ENCODE measurements around the gene BLOC1S1.

Gene BLOC1S1

GRCh38 chr12:55720071-55720564 is 4.3 kb downstream of the BLOC1S1 start, which contains the start of gene RDH5:
Gene RDH5 (plus strand): TSS chr12:55720393. CDS start chr12:55721185, 792 bp downstream.
- no peak within 1 kb of the TSS for H3K4ac ChIP-seq (ENCODE audit: low read depth in 1 of 2, low read length in 2 of 2)
- H2AFZ ChIP-seq (ENCODE audit: low read depth, low read length): no peak within 1 kb of the TSS
- no peak for DNase-seq
- H3K9me3 ChIP-seq (ENCODE audit: control insufficient read depth, low read length): no peaks in the 10 kb centered on the region
- H3K9ac ChIP-seq (ENCODE audit: low read length): peak within 1 kb of the TSS; percentile 92
- H2BK5ac ChIP-seq (ENCODE audit: low read depth, low read length, poor library complexity, severe bottlenecking): no peak within 1 kb of the TSS
- no peak within 1 kb of the TSS for H3K18ac ChIP-seq (ENCODE audit: low read depth in 1 of 2, low read length in 2 of 2)
- H2BK12ac ChIP-seq (ENCODE audit: low read length in 2 of 2): no peak within 1 kb of the TSS
- H3K27ac ChIP-seq (ENCODE audit: low read length, poor library complexity, severe bottlenecking): peak within 1 kb of the TSS; percentile 58
- H4K91ac ChIP-seq (ENCODE audit: low read length): no peak within 1 kb of the TSS
- peaks cover 25 to 31% of the 10 kb centered on the region in 2 experiments for H3K36me3 ChIP-seq (ENCODE audit: control insufficient read depth in 1 of 2, insufficient read depth in 2 of 2, low read depth in 1 of 2, low read length in 2 of 2)
- H2AK5ac ChIP-seq (ENCODE audit: low read length, severe bottlenecking): peak within 1 kb of the TSS; percentile 59
- peak within 1 kb of the TSS in 1 of 2 experiments; percentile 78 for H3K4me3 ChIP-seq (ENCODE audit: insufficient read depth in 1 of 2, low read depth in 1 of 2, low read length in 2 of 2)
- H3K27me3 ChIP-seq (ENCODE audit: control insufficient read depth in 1 of 2, insufficient read depth in 1 of 2, low read length in 2 of 2): no peaks in the 10 kb centered on the region
- H2BK15ac ChIP-seq (ENCODE audit: low read depth, poor library complexity, severe bottlenecking): peak within 1 kb of the TSS; percentile 41
- H3K4me2 ChIP-seq (ENCODE audit: low read length, poor library complexity, severe bottlenecking): no peak within 1 kb of the TSS
- no peak within 1 kb of the TSS for H3K14ac ChIP-seq (ENCODE audit: low read length in 2 of 2)
- H2BK120ac ChIP-seq (ENCODE audit: low read depth, low read length): no peak within 1 kb of the TSS
- 76% methylated on average over 5 of the region's 6 CpGs for WGBS
- H3K4me1 ChIP-seq (ENCODE audit: control insufficient read depth, insufficient read depth, low read depth, low read length): peaks cover 56% of the 10 kb centered on the region
- H3K23ac ChIP-seq (ENCODE audit: low read length in 2 of 2): peak within 1 kb of the TSS in 1 of 2 experiments; percentile 71
- no peak within 1 kb of the TSS for H4K8ac ChIP-seq (ENCODE audit: low read length)
- H3K79me1 ChIP-seq (replicated peaks; ENCODE audit: low read length, poor library complexity, severe bottlenecking): peaks cover 14% of the 10 kb centered on the region

DNA sequence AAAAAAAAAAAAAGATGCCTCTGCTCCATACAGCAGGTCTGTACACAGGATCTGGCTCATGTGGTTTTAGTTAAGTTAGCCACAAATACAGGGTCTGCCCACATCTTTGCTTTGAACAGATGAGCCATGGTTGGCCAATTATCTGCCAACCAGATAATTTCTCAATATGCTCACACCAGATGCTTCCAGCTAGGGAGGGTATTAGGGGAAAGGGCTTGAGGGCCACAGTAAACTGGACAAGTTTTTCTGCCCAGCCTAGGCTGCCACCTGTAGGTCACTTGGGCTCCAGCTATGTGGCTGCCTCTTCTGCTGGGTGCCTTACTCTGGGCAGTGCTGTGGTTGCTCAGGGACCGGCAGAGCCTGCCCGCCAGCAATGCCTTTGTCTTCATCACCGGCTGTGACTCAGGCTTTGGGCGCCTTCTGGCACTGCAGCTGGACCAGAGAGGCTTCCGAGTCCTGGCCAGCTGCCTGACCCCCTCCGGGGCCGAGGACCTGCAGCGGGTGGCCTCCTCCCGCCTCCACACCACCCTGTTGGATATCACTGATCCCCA is 5.1 kb downstream of the BLOC1S1 start:
- H3K9ac ChIP-seq (ENCODE audit: low read length): peak overlapping the region; percentile 92
- peak overlapping the region; percentile 32 for H2AK5ac ChIP-seq (ENCODE audit: low read length, severe bottlenecking)
- no peak overlapping the region for H3K14ac ChIP-seq (ENCODE audit: low read length in 2 of 2)
- H4K8ac ChIP-seq (ENCODE audit: low read length): no peak overlapping the region
- H3K9me3 ChIP-seq (ENCODE audit: control insufficient read depth, low read length): no peaks in the 10 kb centered on the region
- H2BK12ac ChIP-seq (ENCODE audit: low read length in 2 of 2): no peak overlapping the region
- peaks cover 34 to 40% of the 10 kb centered on the region in 2 experiments for H3K36me3 ChIP-seq (ENCODE audit: control insufficient read depth in 1 of 2, insufficient read depth in 2 of 2, low read depth in 1 of 2, low read length in 2 of 2)
- H3K79me1 ChIP-seq (replicated peaks; ENCODE audit: low read length, poor library complexity, severe bottlenecking): peaks cover 16% of the 10 kb centered on the region
- H2AFZ ChIP-seq (ENCODE audit: low read depth, low read length): no peak overlapping the region
- H3K4ac ChIP-seq (ENCODE audit: low read depth in 1 of 2, low read length in 2 of 2): no peak overlapping the region
- no peak overlapping the region for H3K18ac ChIP-seq (ENCODE audit: low read depth in 1 of 2, low read length in 2 of 2)
- H2BK15ac ChIP-seq (ENCODE audit: low read depth, poor library complexity, severe bottlenecking): no peak overlapping the region
- H3K4me2 ChIP-seq (ENCODE audit: low read length, poor library complexity, severe bottlenecking): no peak overlapping the region
- 65% methylated on average over 9 of the region's 9 CpGs for WGBS
- H3K27me3 ChIP-seq (ENCODE audit: control insufficient read depth in 1 of 2, insufficient read depth in 1 of 2, low read length in 2 of 2): no peaks in the 10 kb centered on the region
- H2BK120ac ChIP-seq (ENCODE audit: low read depth, low read length): no peak overlapping the region
- peak overlapping the region; percentile 58 for H3K27ac ChIP-seq (ENCODE audit: low read length, poor library complexity, severe bottlenecking)
- peak overlapping the region in 1 of 2 experiments; percentile 78 for H3K4me3 ChIP-seq (ENCODE audit: insufficient read depth in 1 of 2, low read depth in 1 of 2, low read length in 2 of 2)
- peak; percentile 75 for DNase-seq
- peaks cover 60% of the 10 kb centered on the region for H3K4me1 ChIP-seq (ENCODE audit: control insufficient read depth, insufficient read depth, low read depth, low read length)
- H2BK5ac ChIP-seq (ENCODE audit: low read depth, low read length, poor library complexity, severe bottlenecking): no peak overlapping the region
- peak overlapping the region in 1 of 2 experiments; percentile 71 for H3K23ac ChIP-seq (ENCODE audit: low read length in 2 of 2)
- H4K91ac ChIP-seq (ENCODE audit: low read length): no peak overlapping the region

DNA sequence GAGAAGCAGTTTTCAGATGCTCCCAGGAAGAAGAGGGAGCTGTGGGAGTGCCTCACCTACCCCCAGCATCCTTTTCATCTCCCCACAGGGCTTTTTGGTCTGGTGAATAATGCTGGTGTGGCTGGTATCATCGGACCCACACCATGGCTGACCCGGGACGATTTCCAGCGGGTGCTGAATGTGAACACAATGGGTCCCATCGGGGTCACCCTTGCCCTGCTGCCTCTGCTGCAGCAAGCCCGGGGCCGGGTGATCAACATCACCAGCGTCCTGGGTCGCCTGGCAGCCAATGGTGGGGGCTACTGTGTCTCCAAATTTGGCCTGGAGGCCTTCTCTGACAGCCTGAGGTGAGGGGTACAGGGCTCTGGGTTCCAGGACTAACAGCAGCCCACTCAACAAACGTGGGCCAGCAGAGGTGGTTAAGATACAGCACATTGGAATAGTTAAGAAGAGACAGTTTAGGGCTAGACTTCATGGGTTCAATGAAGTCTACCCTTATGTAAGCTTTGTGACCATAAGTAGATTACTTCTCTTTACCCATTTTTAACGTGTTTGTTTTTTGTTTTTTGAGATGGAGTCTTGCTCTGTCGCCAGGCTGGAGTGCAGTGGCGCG is 5.9 kb downstream of the BLOC1S1 start:
- no peak overlapping the region for H3K4ac ChIP-seq (ENCODE audit: low read depth in 1 of 2, low read length in 2 of 2)
- peaks cover 41 to 46% of the 10 kb centered on the region in 2 experiments for H3K36me3 ChIP-seq (ENCODE audit: control insufficient read depth in 1 of 2, insufficient read depth in 2 of 2, low read depth in 1 of 2, low read length in 2 of 2)
- no peak overlapping the region for H2BK120ac ChIP-seq (ENCODE audit: low read depth, low read length)
- no peak overlapping the region for H3K4me2 ChIP-seq (ENCODE audit: low read length, poor library complexity, severe bottlenecking)
- no peak overlapping the region for H4K8ac ChIP-seq (ENCODE audit: low read length)
- 89% methylated on average over 14 of the region's 14 CpGs for WGBS
- DNase-seq: no peak
- no peak overlapping the region for H2AFZ ChIP-seq (ENCODE audit: low read depth, low read length)
- peaks cover 17% of the 10 kb centered on the region for H3K79me1 ChIP-seq (replicated peaks; ENCODE audit: low read length, poor library complexity, severe bottlenecking)
- peak overlapping the region; percentile 92 for H3K9ac ChIP-seq (ENCODE audit: low read length)
- H3K18ac ChIP-seq (ENCODE audit: low read depth in 1 of 2, low read length in 2 of 2): no peak overlapping the region
- H3K23ac ChIP-seq (ENCODE audit: low read length in 2 of 2): no peak overlapping the region
- H3K4me1 ChIP-seq (ENCODE audit: control insufficient read depth, insufficient read depth, low read depth, low read length): peaks cover 62% of the 10 kb centered on the region
- no peak overlapping the region for H2BK12ac ChIP-seq (ENCODE audit: low read length in 2 of 2)
- no peak overlapping the region for H2BK5ac ChIP-seq (ENCODE audit: low read depth, low read length, poor library complexity, severe bottlenecking)
- no peaks in the 10 kb centered on the region for H3K27me3 ChIP-seq (ENCODE audit: control insufficient read depth in 1 of 2, insufficient read depth in 1 of 2, low read length in 2 of 2)
- no peak overlapping the region for H3K14ac ChIP-seq (ENCODE audit: low read length in 2 of 2)
- H2BK15ac ChIP-seq (ENCODE audit: low read depth, poor library complexity, severe bottlenecking): no peak overlapping the region
- peak overlapping the region; percentile 32 for H2AK5ac ChIP-seq (ENCODE audit: low read length, severe bottlenecking)
- peak overlapping the region; percentile 58 for H3K27ac ChIP-seq (ENCODE audit: low read length, poor library complexity, severe bottlenecking)
- no peak overlapping the region for H4K91ac ChIP-seq (ENCODE audit: low read length)
- peak overlapping the region in 1 of 2 experiments; percentile 78 for H3K4me3 ChIP-seq (ENCODE audit: insufficient read depth in 1 of 2, low read depth in 1 of 2, low read length in 2 of 2)
- no peaks in the 10 kb centered on the region for H3K9me3 ChIP-seq (ENCODE audit: control insufficient read depth, low read length)

DNA sequence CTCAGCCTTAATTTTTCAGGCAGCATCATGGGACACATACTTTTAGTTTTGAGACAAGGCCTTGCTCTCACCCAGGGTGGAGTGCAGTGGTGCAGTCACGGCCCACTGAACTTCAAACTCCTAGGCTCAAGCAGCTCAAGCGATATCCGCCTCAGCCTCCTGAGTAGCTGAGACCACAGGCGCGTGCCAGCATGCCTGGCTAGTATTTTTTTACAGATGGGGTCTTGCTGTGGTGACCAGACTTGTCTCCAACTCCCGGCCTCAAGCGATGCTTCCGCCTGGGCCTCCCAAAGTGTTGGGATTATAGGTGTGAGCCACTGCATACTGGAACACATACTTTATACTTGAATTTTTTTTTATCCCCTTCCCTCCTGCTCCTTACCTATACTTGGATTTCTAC is 7.1 kb downstream of the BLOC1S1 start:
- Histone ChIP-seq H2BK5ac (ENCODE audit: low read depth, low read length, poor library complexity, severe bottlenecking) (no peak overlapping the region), H2BK15ac (ENCODE audit: low read depth, poor library complexity, severe bottlenecking) (no peak overlapping the region), H3K9me3 (ENCODE audit: control insufficient read depth, low read length) (no peaks in the 10 kb centered on the region), H3K36me3 (ENCODE audit: control insufficient read depth in 1 of 2, insufficient read depth in 2 of 2, low read depth in 1 of 2, low read length in 2 of 2) (peaks cover 49 to 51% of the 10 kb centered on the region in 2 experiments), H3K4me3 (ENCODE audit: insufficient read depth in 1 of 2, low read depth in 1 of 2, low read length in 2 of 2) (peak overlapping the region in 1 of 2 experiments; percentile 94), H4K8ac (ENCODE audit: low read length) (no peak overlapping the region), H3K4me2 (ENCODE audit: low read length, poor library complexity, severe bottlenecking) (no peak overlapping the region), H2BK12ac (ENCODE audit: low read length in 2 of 2) (no peak overlapping the region), H3K27me3 (ENCODE audit: control insufficient read depth in 1 of 2, insufficient read depth in 1 of 2, low read length in 2 of 2) (no peaks in the 10 kb centered on the region), H3K27ac (ENCODE audit: low read length, poor library complexity, severe bottlenecking) (peak overlapping the region; percentile 36), H2AK5ac (ENCODE audit: low read length, severe bottlenecking) (no peak overlapping the region), H3K18ac (ENCODE audit: low read depth in 1 of 2, low read length in 2 of 2) (no peak overlapping the region), H3K23ac (ENCODE audit: low read length in 2 of 2) (no peak overlapping the region), H2BK120ac (ENCODE audit: low read depth, low read length) (no peak overlapping the region), H3K4ac (ENCODE audit: low read depth in 1 of 2, low read length in 2 of 2) (no peak overlapping the region), H4K91ac (ENCODE audit: low read length) (no peak overlapping the region), H3K9ac (ENCODE audit: low read length) (peak overlapping the region; percentile 95), H3K4me1 (ENCODE audit: control insufficient read depth, insufficient read depth, low read depth, low read length) (peaks cover 57% of the 10 kb centered on the region), H3K14ac (ENCODE audit: low read length in 2 of 2) (no peak overlapping the region), H3K79me1 (replicated peaks; ENCODE audit: low read length, poor library complexity, severe bottlenecking) (peaks cover 17% of the 10 kb centered on the region), H2AFZ (ENCODE audit: low read depth, low read length) (no peak overlapping the region)
- DNase-seq: no peak
- WGBS: over 99% methylated on average over 8 of the region's 8 CpGs

Data from mesenchymal stem cell (in vitro differentiated cells and primary cell).